Skin of body (tissue), 2 donors: ENCODE measurements around the gene SSBP3. TPM values are rescaled to one million over a fixed set of nuclear protein-coding genes. Genes with fewer than 3 reads are reported as not detected.

Source experiments
- DNase-seq: peaks from one replicate; lab custom pipeline; 2025; lab: John Stamatoyannopoulos, UW
- total RNA-seq: library from RNA; depleted of rRNA; stranded (reverse); fragments of >200 nt; gene quantifications from one replicate; pipeline ENCODE4 v1.2.3, GENCODE V29; 2014

The SSBP3 gene
- total RNA-seq, 1 donor from 2014 or later = 21.7 TPM

- DNase-seq = peak; percentile 84
Observed at GRCh38 chr1:54287176-54287650, 119.0 kb downstream of the SSBP3 start.

- DNase-seq = no peak
Observed at GRCh38 chr1:54285815-54286345, 120.3 kb downstream of the SSBP3 start.

GRCh38 chr1:54284781-54285529 is 121.2 kb downstream of the SSBP3 start:
- DNase-seq = no peak

- DNase-seq = no peak
Observed at GRCh38 chr1:54283635-54284385, 122.4 kb downstream of the SSBP3 start.

GRCh38 chr1:54282101-54282847 is 123.9 kb downstream of the SSBP3 start:
- DNase-seq = no peak

- no peak for DNase-seq
Observed at GRCh38 chr1:54280651-54281050, 125.5 kb downstream of the SSBP3 start.

GRCh38 chr1:54279457-54279856 is 126.7 kb downstream of the SSBP3 start:
- DNase-seq = no peak

- DNase-seq = no peak
Observed at GRCh38 chr1:54278941-54279422, 127.2 kb downstream of the SSBP3 start.

- DNase-seq = peak; percentile 56
Observed at GRCh38 chr1:54277451-54278341, 128.5 kb downstream of the SSBP3 start.

- no peak for DNase-seq
Observed at GRCh38 chr1:54276617-54277450, 129.4 kb downstream of the SSBP3 start.

GRCh38 chr1:54275349-54275748 is 130.8 kb downstream of the SSBP3 start:
- DNase-seq = peak; percentile 40

GRCh38 chr1:54274881-54275280 is 131.3 kb downstream of the SSBP3 start:
- DNase-seq = no peak

- no peak for DNase-seq
Observed at GRCh38 chr1:54274448-54274847, 131.7 kb downstream of the SSBP3 start.

GRCh38 chr1:54273795-54274163 is 132.4 kb downstream of the SSBP3 start:
- DNase-seq = no peak

GRCh38 chr1:54273092-54273794 is 133.0 kb downstream of the SSBP3 start:
- DNase-seq = peak; percentile 97

- no peak for DNase-seq
Observed at GRCh38 chr1:54272772-54273091, 133.5 kb downstream of the SSBP3 start.

GRCh38 chr1:54272134-54272533 is 134.1 kb downstream of the SSBP3 start:
- DNase-seq = no peak

- no peak for DNase-seq
Observed at GRCh38 chr1:54271341-54271740, 134.9 kb downstream of the SSBP3 start.

- no peak for DNase-seq
Observed at GRCh38 chr1:54270543-54270942, 135.7 kb downstream of the SSBP3 start.
